Measurements from ENCODE around the gene OGDHL. TPM values are rescaled to one million over a fixed set of nuclear protein-coding genes. Genes with fewer than 3 reads are reported as not detected.

OGDHL gene
- total and polyA plus RNA-seq, 2 of the 13 experiments (the other 11 are each of a cell fraction or from before 2014, with no cell fraction given): 3.0 to 9.8 TPM

- no peak for ATAC-seq
- BruUV-seq (replicated peaks): no TSS peak
- Histone ChIP-seq H3K27ac (ENCODE audit: extremely low read length, insufficient read depth, low read length) (no peak overlapping the region), H3K4me1 (ENCODE audit: insufficient read depth, low read length) (no peaks in the 10 kb centered on the region), H3K4me2 (ENCODE audit: low read depth, low read length) (no peak overlapping the region), H3K9ac (ENCODE audit: insufficient read depth, low read depth, low read length) (no peak overlapping the region), H3K79me2 (ENCODE audit: insufficient read depth, low read length) (no peaks in the 10 kb centered on the region), H3K4me3 (replicated peaks in 1 of 3; ENCODE audit: insufficient read depth in 1 of 3, low read depth in 2 of 3, low read length in 3 of 3) (no peak overlapping the region), H3K36me3 (replicated peaks in 1 of 2; ENCODE audit: control insufficient read depth in 1 of 2, insufficient read depth in 2 of 2, low read length in 2 of 2) (no peaks in the 10 kb centered on the region), H4K20me1 (ENCODE audit: insufficient read depth, low read length) (no peaks in the 10 kb centered on the region), H3K27me3 (ENCODE audit: control insufficient read depth in 1 of 2, insufficient read depth in 2 of 2, low read length in 2 of 2) (peaks cover 5 to 17% of the 10 kb centered on the region in 2 experiments; a peak in 4 of 5 replicates), H3K9me3 (ENCODE audit: low read length) (no peaks in the 10 kb centered on the region), H2AFZ (ENCODE audit: low read length) (no peak overlapping the region)
- intact Hi-C loops (cut with micrococcal nuclease; ENCODE audit: unreplicated experiment) (no loop called here), in situ Hi-C loops (cut with HindIII; ENCODE audit: extremely low pct_ligation_motif_present, low pct_unique_long_range_greater_than_20kb) (no loop called here)
- ChIA-PET CTCF (ENCODE audit: low intra/inter-chr PET ratio, low total read pairs) (no interaction called here), POLR2A (no interaction called here)
- FAIRE-seq: no peak
- 0% methylated on average over 7 of the region's 8 CpGs for WGBS (ENCODE audit: low lambda C conversion rate)
- no peak for DNase-seq (ENCODE audit: low spot score)
- TF ChIP-seq SRY (CRISPR knock-in tag; IDR thresholded peaks at IDR 0.05) (no peak), ARNTL (CRISPR knock-in tag; IDR thresholded peaks at IDR 0.05) (no peak), ZNF841 (CRISPR knock-in tag; IDR thresholded peaks at IDR 0.05; ENCODE audit: borderline replicate concordance) (no peak), ZNF33B (CRISPR knock-in tag; IDR thresholded peaks at IDR 0.05) (no peak), BRF2 (CRISPR knock-in tag; IDR thresholded peaks at IDR 0.05) (no peak), YY1 (IDR thresholded peaks at IDR 0.05; ENCODE audit: insufficient read depth, insufficient replicate concordance, low read depth, low read length) (no peak), RARA (CRISPR knock-in tag; IDR thresholded peaks at IDR 0.05) (no peak), ZNF737 (CRISPR knock-in tag; IDR thresholded peaks at IDR 0.05; ENCODE audit: borderline replicate concordance) (no peak), DMAP1 (CRISPR knock-in tag; IDR thresholded peaks at IDR 0.05) (no peak), BRD4 (CRISPR knock-in tag; IDR thresholded peaks at IDR 0.05) (no peak), CREB1 (IDR thresholded peaks at IDR 0.05) (no peak), CREB1 (CRISPR knock-in tag; IDR thresholded peaks at IDR 0.05) (no peak), ZNF670 (CRISPR knock-in tag; IDR thresholded peaks at IDR 0.05; ENCODE audit: borderline replicate concordance) (no peak), BCL3 (CRISPR knock-in tag; IDR thresholded peaks at IDR 0.05) (no peak)
- TF ChIP-seq, protein P1, sequence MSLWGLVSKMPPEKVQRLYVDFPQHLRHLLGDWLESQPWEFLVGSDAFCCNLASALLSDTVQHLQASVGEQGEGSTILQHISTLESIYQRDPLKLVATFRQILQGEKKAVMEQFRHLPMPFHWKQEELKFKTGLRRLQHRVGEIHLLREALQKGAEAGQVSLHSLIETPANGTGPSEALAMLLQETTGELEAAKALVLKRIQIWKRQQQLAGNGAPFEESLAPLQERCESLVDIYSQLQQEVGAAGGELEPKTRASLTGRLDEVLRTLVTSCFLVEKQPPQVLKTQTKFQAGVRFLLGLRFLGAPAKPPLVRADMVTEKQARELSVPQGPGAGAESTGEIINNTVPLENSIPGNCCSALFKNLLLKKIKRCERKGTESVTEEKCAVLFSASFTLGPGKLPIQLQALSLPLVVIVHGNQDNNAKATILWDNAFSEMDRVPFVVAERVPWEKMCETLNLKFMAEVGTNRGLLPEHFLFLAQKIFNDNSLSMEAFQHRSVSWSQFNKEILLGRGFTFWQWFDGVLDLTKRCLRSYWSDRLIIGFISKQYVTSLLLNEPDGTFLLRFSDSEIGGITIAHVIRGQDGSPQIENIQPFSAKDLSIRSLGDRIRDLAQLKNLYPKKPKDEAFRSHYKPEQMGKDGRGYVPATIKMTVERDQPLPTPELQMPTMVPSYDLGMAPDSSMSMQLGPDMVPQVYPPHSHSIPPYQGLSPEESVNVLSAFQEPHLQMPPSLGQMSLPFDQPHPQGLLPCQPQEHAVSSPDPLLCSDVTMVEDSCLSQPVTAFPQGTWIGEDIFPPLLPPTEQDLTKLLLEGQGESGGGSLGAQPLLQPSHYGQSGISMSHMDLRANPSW (CRISPR knock-in tag; IDR thresholded peaks at IDR 0.05; ENCODE audit: borderline replicate concordance): no peak
- TF ChIP-seq, protein P2, sequence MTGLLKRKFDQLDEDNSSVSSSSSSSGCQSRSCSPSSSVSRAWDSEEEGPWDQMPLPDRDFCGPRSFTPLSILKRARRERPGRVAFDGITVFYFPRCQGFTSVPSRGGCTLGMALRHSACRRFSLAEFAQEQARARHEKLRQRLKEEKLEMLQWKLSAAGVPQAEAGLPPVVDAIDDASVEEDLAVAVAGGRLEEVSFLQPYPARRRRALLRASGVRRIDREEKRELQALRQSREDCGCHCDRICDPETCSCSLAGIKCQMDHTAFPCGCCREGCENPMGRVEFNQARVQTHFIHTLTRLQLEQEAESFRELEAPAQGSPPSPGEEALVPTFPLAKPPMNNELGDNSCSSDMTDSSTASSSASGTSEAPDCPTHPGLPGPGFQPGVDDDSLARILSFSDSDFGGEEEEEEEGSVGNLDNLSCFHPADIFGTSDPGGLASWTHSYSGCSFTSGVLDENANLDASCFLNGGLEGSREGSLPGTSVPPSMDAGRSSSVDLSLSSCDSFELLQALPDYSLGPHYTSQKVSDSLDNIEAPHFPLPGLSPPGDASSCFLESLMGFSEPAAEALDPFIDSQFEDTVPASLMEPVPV (CRISPR knock-in tag; IDR thresholded peaks at IDR 0.05): no peak
- TF ChIP-seq, protein P3, sequence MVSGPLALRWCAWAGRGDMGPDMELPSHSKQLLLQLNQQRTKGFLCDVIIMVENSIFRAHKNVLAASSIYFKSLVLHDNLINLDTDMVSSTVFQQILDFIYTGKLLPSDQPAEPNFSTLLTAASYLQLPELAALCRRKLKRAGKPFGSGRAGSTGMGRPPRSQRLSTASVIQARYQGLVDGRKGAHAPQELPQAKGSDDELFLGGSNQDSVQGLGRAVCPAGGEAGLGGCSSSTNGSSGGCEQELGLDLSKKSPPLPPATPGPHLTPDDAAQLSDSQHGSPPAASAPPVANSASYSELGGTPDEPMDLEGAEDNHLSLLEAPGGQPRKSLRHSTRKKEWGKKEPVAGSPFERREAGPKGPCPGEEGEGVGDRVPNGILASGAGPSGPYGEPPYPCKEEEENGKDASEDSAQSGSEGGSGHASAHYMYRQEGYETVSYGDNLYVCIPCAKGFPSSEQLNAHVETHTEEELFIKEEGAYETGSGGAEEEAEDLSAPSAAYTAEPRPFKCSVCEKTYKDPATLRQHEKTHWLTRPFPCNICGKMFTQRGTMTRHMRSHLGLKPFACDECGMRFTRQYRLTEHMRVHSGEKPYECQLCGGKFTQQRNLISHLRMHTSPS (CRISPR knock-in tag; IDR thresholded peaks at IDR 0.05; ENCODE audit: low read depth): no peak
These were observed 50.6 kb downstream of the OGDHL start for GRCh38 chr10:49711481-49711880.
